GM12892 (cell line): ENCODE results near the gene PNMA8C.

Experiments
- POLR2A ChIP-seq: IDR thresholded peaks from 2 replicates; pipeline ENCODE4 v1.6.1; 2011; ENCODE audit warnings: low read depth, low read length, control low read depth
- POLR2AphosphoS5 ChIP-seq: IDR thresholded peaks from 2 replicates; pipeline ENCODE4 v1.6.1; 2011; ENCODE audit warnings: low read depth, low read length, control low read depth

DNA sequence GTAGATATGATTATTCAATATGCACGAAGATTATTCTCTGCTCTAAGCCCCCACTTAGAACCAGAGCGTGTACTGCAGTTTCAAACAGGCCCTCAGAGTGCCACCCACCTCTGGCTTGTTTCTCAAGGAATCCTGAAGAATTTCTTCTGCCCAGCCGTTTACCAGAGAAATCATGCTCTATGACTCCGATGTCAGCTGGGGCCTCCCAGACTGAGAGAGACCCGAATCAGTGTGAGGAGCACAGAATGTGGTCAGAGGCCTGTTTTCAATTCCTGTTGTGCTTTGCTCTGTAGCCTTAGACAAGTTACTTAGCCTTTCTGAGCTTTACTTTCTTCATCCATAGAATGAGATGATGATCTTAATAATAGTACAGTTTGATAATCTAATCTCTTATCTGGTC, 5.5 kb downstream of the PNMA8C start:
- TF ChIP-seq POLR2A: no peak
- TF ChIP-seq POLR2AphosphoS5: no peak
